ENCODE data around the gene PDZD8.
"Not testable (repeated sequence)": the region's sequence is repeated elsewhere in the genome, so short reads cannot be mapped to it uniquely, and the experiment has no call there.

Gene PDZD8

DNA sequence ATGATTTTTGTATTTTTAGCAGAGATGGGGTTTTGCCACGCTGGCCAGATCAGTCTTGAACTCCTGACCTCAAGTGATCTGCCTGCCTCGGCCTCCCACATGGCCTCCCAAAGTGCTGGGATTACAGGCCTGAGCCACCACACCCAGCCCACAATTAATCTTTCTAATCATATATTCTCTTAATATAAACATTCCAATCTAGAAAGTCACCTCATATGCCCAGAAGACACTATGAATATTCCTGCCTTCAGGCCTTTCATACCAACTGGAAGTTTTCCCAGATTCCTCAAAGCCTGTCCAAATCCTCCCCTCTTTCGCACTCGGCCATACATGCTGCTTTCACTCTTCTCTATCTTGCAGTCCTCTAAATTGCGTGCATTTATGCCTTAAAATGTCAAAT, 32.6 kb downstream of the PDZD8 start:
- no peak for DNase-seq

DNA sequence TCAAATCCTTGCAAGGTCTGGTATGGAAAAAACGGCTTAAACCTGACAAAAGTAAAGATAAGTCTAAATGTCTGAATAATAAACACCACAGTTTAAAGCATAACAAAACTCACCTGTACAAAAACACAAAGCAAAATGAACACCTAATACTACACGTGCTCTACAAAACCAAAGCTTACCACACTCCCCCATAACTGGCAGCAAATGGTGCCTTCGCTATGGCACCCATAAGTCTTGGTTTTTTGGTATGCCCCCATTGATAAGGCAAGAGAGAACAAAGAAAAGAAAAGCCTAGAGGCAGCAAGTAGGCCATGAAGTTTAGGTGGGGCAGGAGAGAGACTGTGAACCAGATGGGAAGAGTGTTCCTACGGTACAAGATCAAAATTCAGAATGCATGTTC, 34.2 kb downstream of the PDZD8 start:
- DNase-seq, result no peak

DNA sequence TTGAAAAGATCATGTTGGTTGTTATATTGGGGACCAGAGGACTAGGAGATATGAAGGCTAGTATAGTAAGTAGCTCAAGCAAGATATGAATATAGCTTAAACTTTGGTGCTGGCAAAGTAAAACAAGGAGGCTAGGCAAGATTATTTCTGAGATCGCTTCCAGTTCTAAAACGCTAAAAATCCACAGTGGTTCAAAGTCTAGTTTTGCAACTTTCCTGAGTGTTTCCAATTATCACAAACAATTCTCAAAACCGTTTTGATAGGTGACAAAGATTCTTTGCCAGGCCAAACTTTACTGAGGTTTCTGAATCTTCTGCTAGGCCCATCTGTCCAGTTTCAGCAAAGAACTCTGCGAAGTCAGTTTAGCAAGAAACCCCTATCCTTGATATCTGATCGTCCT, 35.3 kb downstream of the PDZD8 start:
- DNase-seq, result no peak

DNA sequence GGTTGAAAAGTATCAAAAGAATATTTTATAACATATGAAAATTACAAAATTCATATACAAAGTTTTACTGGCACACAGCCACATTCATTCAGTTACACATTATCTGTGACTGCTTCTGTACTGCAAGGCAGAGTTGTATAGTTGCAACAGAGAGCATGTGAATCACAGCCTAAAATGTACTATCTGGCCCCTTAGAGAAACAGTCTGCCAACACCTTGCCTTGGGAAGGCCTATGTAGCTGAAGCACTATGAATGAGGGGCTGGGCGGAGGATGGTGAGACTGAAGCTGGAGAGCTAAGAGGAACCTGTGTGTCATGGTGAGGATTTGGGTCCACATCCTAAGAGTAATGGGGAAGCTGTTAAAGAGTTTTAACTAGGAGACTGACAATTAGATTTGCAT, 35.7 kb downstream of the PDZD8 start:
- DNase-seq, result no peak

DNA sequence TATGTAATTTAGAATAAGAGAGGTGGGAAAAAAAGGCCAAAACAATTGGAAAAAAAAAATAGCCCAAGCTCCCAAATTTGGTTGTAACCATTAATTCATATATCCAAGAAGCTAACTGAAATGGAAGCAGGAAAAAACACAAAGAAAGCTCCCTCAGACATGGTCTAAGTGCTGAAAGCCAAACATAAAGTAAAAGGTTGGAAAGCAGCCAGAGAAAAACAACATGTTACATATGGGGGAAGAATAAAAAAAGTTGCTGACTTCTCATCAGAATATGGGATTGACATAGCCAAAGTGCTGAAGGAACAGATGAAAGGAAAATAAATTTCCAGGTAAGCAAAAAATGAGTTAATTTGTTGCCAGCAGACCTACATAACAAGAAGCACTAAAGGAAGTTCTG, 40.3 kb downstream of the PDZD8 start:
- no peak for DNase-seq

DNA sequence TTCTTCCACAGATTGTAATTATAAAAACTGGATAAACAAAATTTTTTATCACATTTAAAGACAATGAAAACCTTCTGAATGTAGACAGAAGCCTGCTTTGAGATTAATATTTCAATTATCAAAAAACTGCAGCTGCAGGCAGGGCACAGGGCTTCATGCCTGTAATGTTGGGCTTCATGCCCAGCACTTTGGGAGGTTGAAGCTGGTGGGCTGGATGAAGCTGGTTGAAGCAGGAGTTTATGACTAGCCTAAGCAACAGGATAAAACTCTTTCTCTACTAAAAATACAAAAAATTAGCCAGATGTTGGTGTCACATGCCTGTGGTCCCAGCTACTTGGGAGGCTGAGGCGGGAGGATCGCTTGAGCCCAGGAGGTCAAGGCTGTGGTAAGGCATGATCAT, 41.2 kb downstream of the PDZD8 start:
- no peak for DNase-seq

DNA sequence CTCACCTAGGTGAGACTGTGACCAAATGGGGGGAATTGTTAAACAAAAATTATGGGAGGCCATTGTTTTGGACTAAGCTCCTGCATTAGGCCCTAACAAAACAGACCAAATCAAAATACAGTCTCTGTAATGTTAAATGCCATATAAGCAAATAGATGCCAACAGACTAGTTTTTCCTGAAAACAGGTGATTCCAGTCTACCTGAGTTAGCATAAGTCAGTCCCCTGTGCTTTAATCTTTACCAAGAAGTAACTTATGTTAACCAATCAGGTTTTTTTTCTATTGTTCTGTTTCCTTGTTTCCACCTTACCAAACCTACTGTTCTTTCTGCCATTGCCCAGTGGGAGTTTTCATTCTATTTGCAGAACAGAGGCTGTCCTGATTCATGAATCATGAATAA, 48.0 kb downstream of the PDZD8 start:
- DNase-seq, result no peak

DNA sequence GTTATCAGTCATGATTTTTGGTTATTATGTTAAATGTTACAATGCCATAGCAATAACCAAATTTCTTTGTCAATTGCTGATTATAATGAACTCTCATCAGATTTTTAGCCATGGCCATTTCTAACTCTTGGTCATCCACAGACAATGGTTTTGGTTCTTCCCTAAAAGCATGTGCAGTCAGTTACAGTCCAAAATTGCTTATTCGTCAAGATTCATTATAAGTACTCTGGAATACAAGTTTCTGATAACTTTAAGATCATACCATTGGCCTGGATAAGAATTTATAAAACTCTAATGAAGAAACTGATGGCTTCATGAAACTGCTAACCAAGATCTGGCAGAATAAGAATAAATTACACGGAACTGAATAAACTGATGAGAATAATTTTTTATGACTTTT, 50.9 kb downstream of the PDZD8 start:
- DNase-seq, result no peak

DNA sequence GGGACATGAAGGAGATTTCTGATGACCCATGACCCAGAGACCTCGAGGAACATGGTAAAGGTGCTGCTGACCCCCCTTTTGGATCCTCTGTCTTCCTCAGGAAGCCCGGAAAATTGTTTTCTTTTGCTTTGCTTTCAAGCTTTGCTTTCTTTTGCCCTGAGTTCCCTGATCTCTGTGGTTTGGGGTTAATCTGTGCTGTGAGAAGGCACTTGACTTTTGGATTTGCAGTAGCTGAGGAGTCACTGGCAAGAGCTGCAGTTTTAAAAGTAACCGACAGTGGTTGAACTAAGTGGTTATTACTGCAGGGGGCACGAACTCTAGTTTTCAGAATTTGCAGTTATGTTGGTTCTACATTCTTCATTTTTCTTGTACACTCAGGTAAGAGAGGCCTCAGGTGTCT, 53.0 kb downstream of the PDZD8 start:
- DNase-seq, result no peak

DNA sequence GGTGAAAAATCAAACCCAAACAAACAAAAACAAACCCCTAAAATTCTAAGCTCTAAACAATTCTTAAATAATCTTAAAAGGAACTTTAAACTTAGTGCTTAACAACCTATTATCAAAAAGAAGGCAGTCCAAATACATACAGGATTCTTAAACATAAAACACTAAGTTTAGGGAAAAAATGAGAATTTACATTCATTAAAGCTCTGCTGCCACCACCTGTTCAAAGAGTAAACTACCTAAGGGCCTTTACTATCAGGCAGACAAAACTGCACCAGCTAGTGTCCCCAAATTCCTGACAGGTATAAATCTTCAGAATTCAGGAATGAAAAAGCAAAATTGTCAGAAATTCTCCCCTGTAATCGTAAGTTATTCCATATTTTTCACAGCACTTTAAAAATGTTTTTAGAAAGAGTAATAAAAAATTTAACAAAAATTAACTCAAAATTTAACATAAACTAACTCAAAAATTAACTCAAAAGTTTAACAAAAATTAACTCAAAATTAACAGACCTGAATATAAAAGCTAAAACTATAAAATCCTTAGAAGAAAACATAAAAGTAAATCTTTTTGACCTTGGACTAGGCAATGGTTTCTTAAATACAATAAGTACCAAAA, 55.1 kb downstream of the PDZD8 start:
- DNase-seq, result no peak

DNA sequence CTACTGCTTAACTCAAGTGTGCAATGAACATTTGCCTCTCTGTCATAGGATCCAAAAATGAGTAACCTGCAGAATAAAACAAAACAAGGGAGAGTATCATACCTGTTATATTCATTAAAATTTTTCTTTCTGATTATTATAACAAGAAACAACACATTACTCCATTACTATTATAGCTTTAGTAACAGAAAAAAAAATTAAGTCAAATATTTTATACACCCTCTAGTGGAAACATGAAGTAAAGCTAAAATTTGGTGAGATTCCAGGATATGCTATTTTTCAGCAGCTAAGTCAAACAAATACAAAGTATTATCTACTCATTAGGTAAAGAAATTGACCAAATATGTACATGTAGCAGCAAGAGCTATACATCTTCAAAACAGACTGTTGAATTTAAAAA, 56.3 kb downstream of the PDZD8 start:
- DNase-seq, result no peak

DNA sequence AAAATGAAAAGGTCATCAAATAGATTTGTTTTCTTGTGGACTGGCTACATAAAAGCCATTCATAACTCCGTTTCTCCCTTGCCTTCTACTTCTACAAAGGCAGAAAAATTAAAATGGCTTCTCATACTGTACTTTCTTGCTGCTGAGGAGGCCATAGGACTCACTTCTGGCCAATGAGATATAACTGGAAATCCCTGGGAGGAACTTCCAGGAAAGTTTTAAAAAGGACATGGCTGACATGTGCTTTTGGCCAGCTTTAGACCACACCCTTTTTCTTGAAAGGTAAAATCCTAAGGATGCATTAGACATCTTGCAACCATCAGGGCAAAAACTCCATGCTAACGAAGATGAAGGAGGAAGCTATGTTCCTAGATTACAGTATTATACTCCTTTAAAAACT, 58.5 kb downstream of the PDZD8 start:
- DNase-seq, result no peak

DNA sequence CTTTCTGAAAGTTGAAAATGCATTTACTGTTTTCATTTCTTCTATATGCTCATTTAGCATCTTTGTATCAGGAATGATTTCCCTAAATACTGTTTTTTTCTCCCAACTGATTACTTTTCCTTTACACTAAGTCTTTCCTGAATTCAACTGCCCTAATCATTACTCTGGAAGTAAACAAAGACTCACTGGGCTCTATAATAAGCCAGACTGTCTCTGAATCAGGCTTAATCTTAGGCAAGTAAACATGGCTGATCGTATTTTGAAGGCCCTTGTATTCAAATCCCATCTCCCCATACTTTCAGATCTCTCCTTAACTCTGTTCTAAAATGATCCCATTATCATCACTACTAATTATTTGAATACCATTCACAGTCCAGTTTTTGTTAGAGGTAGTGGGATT, 61.6 kb downstream of the PDZD8 start:
- no peak for DNase-seq

DNA sequence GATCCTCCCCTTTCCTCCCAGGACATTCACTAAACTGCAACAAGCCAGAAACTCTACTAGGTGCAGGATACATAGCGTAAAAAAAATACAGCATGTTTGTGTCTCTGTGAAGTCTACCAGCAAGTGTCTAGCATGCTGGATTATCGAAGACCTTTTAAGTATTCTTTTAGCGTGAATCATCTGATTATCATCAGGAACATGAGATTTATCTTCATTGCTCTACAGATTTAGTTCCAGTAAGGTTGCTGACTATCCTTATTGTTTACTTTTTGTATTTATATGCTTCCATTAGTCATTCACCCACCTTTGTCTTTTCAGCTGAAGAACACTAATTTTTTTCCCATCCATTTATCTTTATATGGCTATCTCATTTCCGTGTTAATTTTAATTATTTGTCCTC, 62.8 kb downstream of the PDZD8 start:
- DNase-seq, result no peak

DNA sequence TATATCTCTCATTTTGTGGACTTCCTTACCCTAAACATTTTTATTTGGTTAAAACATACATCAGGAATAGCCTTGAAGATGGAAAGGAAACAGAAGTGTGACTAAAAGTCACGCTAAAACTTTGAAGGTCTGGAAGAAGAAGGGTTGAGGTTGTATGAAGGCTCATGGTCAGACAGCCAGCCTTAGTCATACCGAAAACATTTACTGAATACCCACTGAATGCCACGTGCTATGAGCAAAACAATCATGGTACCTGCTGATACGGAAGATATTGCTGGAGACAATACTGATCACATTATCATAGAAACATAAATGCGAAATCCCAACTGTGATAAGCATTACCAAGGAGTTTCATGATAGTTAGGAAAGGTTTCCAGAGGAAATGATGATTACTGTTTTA, 64.0 kb downstream of the PDZD8 start:
- DNase-seq, result no peak

DNA sequence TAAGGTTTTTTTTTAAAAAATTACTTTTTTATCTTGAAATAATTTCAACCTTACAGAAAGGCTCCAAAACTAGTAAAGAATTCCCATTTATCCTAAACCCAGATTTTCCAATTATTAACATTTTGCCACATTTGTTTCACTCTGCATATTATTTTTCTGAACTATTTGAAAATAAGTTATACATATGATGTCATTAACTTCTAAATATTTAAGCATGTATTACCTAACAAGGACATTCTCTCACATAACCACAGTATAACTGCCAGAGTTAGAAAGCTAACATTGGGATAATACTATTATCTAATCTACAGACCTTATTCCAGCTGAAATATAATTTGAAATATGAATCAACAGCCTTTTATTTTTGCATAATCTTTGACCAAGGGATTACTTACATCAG, 68.6 kb downstream of the PDZD8 start:
- DNase-seq, result no peak

DNA sequence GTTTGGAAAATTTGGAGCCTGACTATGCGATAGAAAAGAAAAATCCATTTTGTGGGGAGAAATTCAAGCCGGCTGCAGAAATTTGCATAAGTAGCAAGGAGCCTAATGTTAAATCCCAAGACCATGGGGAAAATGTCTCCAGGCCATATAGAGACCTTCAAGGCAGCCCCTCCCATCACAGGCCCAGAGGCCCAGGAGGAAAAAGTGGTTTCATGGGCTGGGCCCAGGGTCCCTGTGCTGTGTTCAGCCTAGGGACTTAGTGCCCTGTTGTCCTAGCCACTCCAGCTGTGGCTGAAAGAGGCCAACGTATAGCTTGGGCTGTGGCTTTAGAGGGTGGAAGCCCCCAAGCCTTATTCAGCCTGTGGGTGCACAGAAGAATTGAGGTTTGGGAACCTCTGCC, 71.8 kb downstream of the PDZD8 start:
- not testable (repeated sequence) for DNase-seq

DNA sequence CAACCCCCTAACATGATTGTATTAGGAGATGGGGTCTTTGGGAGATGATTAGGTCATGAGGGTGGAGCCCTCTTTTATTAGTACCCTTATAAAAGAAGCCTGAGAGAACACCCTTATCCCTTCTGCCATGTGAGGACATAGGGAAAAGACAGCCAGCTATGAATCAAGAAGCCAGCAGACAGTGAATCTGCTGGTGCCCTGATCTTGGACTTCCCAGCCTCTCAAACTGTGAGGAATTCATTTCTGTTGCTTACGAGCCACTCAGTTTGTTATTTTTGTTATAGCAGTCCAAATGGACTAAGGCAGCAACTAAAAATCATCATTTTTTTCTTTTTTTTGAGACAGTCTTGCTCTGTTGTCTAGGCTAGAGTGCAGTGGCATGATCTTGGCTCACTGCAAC, 74.6 kb downstream of the PDZD8 start:
- no peak for DNase-seq

DNA sequence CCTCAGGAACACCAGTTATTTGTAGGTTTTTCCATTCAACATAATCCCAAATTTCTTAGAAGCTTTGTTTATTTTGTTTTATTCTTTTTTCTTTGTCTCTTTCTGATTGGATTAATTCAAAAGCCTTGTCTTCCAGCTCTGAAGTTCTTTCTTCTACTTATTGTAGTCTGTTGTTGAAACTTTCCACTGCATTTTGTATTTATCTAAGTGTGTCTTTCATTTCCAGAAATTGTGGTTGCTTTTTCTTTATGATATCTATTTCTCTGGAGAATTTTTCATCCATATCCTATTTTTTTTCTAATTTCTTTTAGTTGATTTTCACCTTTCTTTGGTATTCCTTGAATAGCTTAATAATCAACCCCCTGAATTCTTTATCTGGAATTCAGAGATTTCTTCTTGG, 75.8 kb downstream of the PDZD8 start:
- no peak for DNase-seq

DNA sequence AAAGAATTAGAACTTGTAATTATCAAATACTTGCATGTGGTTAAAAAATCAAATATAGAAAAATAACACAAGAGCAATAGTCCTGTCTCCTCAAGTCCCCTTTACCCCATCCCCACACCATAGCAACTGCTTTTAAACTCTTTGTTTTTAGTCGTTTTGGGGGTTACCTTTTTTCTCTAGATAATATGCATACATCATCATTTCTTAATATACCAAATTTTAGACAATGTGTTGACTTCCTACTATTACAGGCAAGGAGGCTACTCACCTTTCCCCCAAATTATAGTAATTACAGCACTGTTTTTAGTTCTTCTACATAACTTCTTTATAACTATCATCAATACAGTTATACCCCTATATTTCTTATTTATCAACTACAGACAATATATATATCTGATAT, 77.0 kb downstream of the PDZD8 start:
- DNase-seq, result no peak

DNA sequence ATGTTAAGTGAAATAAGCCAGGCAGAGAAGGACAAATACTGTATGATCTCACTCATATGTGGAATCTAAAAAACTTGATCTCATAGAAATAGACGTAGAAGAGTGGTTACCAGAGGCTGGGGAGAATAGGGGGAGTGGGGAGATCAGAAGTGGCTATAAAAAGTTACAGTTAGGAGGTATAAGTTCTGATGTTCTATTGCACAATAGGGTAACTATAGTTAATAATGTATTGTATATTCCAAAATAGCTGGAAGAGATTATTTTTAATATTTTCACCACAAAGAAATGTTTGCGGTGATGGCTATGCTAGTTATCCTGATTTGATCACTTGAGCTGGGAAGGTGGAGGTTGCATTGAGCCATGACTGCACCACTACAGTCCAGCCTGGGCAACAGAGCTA, 80.5 kb downstream of the PDZD8 start:
- no peak for DNase-seq

DNA sequence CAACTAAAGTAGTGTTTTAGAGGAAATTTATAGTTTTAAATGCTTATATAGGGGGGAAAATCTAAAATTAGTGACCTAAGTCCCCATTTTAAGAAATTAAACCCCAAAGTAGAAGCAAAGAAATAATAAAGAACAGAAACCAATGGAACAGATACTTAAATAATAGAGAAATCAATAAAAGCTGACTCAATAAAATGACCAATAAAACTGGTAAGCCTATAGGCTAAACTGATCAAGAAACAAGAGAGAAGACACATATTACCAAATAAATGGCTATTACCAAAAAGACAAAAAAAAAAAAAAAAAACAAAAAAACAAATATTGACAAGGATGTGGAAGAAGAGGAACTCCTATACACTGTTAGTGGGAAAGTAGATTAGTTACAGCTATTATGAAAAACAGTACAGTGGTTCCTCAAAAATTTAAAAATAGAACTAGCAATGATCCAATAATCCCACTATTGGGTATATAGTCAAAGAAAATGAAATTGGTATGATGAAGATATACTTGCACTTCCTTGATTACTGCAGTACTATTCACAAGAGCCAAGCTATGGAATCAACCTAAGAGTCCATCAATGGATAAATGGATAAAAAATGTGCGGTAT, 81.1 kb downstream of the PDZD8 start:
- DNase-seq, result no peak

DNA sequence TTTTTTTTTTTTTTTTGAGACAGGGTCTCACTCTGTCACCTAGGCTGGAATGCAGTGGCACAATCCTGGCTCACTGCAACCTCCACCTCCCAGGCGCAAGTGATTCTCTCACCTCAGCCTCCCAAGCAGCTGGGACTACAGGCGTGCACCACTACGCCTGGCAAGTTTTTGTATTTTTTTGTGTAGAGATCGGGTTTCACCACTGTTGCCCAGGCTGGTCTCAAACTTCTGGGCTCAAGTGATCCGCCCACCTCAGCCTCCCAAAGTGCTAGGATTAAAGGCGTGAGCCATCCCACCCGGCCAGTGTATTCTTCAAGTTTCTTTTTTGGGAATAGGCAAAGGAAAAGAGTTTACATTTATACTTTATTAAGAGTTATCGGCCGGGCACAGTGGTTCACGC, 84.4 kb downstream of the PDZD8 start:
- not testable (repeated sequence) for DNase-seq

DNA sequence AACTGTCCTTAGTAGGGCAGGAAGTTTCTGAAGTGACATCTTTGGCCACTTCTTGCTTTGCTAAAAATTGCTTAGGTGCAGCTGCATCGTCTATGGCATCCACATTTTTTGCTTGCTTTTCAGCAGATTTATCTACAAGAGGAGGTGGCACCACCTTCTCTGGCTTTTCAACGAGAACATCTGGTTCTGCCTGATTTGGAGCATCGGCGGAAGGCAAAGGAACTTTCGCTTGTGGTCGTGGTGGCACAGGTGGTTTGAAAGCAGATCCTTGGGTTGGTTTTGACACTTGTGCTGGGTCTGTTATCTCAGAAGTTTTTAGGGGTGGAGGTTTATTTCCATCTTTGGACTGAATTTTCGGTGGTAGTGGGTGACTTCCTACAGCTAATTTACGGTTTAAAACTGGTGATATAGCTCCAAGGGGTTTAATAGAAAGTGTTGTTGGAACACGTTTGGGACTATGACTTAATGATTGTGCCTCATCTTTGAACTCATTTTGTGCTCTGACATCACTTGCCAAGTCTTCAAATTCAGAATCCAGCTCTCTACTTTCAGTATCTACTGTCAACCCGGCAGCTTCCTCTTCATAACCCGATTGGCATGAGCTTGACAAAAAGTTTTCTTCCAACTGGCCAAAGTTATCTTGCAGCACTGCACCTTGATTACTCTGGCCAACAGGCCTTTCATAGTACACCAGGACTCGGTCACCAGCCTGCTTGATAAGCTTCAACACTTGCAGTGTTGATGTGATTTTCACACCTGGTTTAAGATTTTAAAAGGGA, 90.3 kb downstream of the PDZD8 start:
- no peak for DNase-seq

DNA sequence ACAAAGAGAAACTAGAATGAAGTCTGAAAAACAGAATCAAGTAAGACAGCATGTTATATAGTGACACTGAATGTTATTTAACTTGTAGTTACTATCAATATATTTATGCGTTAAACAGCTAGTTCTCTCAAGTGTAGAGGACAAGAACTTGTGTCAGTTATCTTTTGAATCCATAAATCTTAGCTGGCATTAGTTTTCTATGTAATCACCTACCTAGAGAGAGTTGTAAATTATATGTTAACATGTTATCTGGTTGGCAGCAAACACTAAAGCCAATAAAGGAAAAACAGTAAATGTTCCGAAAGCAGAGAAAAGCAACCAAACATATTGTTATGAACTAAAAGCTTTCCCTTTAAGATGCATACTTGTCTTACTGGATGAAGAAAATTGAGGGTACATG, 97.6 kb downstream of the PDZD8 start:
- DNase-seq, result no peak

Measured in DMS 273 treated with DMSO at 0.1 percent for 48 hours (cell line).